ENCODE measurements around the gene UCK1.
"Not testable (repeated sequence)": the region's sequence is repeated elsewhere in the genome, so short reads cannot be mapped to it uniquely, and the experiment has no call there.

The UCK1 gene

DNA sequence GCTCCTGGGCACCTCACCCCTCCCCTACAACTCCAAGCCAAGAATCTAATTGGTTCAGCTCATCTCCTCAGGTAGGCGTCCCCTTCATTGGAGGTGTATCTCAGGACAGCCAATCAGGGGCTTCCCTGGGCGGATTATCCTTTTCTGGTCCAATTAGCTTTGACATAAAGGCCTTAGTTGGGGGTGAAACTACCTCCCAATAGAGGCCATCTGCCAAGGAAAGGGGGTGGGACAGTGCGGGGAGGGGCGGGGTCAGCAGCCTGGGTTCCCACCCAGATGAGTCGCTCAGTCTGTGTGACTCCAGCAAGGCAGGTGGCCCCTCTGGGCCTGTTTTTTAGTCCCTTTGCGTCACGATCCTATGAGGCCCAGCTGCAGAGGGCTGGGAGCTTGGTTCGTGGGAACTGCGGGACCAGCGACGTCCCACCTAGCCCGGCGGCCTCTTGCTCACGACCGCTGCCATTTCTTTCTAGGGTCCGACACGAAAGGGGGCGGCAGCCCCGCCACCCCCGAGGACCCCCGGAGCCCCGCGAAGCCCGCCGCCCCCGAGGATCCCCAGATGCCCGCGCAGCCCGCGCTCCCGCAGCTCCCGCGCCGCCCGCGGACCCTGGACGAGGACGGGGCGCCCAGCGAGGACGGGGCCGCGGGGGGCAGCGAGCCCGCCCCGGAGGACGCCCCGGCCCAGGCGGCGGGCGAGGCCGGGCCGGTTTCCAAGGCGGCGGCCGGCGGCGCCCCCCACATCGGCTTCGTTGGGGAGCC lies 23.2 kb upstream of the UCK1 start:
- DNase-seq = no peak

DNA sequence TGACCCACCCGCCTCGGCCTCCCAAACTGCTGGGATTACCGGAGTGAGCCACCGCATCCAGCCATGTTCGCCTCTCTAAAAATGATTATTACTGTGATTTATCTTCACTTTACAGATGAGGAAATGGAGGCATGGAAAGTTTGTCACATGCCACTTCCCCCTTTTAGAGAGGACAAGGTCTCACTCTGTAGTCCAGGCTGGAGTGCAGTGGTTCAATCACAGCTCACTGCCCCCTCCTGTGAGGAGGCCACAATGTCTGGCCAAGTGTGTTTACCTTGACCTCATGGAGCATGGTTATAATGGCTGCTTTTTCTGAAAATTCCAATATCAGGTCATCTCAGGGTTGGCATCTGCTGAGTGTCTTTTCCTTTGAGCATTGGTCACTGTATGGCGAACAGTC lies 21.0 kb upstream of the UCK1 start:
- no peak for DNase-seq

DNA sequence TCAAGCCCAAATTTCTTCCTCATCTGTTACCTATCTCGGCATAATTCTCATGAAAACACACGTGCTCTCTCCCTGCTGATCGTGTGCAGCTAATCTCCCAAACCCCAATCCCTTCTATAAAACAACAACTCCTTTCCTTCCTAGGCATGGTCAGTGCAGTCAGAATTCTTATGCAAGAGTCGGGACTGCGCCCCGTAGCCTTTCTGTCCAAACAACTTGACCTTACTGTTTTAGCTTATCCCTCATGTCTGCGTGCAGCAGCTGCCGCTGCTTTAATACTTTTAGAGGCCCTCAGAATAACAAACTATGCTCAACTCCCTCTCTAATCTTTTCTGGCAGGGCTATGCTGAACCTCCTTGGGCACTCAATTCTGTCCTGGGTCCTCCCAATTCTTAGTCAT lies 19.4 kb upstream of the UCK1 start:
- DNase-seq = not testable (repeated sequence)

DNA sequence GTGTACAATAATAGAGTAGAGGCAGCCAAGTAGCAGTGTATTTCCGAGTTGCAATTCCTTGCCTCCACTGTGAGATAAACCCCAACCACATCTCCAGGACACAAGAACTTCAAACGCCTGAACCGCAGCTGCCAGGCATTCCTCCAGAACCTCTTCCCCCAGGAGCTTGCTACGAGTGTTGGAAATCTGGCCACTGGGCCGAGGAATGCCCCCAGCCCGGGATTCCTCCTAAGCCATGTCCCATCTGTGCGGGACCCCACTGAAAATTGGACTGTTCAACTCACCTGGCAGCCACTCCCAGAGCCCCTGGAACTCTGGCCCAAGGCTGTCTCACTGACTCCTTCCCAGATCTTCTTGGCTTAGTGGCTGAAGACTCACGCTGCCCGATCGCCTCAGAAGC lies 18.1 kb upstream of the UCK1 start:
- not testable (repeated sequence) for DNase-seq

DNA sequence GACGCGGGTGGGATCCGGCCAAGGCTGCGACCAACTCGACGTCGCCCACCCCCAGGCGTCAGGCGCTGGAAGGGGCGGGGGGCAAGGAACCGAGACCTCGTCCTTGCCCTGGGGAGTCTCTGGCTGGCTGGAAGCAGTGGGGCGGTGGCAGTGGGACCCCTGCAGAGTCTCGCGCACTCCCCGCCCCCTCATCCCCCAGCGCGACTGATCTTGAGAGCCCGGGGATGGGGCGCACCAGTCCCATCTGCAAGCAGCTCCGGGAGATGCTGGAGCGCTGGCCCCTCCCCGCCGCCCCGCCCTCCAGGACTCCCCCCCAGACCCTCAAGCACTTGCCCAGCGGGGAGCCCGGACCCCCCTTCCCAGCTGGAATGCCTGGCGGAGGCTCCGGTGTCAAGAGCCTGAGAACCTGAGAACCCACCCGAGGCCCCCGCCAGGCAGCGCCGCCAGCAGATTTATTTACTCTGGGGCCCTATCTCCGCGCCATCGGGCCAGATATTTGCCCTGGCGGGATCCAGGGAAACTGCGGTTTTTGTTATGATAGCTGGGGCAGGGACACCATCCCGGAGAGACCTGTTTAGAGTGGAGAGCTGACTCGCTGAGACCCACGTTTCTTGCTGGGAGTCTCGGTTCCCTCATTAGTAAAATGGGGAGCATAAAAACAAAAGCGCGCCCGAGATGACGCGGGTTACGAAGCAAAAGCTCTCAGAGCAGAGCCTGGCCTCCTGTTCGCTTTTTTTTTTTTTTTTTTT lies 15.4 kb upstream of the UCK1 start:
- no peak for DNase-seq

DNA sequence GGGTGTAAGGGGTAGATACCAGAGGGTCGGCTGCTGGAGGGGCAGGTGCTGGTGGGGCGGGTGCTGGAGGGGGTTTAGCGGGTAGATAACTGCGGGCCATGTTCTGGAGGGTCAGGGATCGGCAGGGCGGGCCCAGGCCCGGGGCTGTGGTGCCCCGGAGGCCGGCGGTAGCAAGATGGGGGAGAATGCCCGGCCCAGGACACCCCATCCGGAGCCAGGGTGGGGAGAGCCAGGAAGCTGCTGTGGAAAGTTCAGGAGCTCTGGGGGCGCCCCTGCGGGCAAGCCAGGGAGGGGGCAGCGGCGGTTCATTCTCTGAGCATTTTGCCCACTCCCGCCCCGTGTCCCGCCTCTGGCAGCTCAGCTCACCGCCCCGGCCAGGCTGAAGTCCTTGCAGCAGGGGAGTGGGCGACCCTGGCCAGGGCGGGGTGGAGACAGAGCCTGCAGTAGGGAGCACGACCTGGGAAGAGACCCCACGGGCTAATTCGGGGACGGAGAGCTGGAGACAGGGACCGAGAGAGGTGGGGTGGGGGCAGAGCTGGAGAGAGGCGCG lies 14.8 kb upstream of the UCK1 start:
- no peak for DNase-seq

DNA sequence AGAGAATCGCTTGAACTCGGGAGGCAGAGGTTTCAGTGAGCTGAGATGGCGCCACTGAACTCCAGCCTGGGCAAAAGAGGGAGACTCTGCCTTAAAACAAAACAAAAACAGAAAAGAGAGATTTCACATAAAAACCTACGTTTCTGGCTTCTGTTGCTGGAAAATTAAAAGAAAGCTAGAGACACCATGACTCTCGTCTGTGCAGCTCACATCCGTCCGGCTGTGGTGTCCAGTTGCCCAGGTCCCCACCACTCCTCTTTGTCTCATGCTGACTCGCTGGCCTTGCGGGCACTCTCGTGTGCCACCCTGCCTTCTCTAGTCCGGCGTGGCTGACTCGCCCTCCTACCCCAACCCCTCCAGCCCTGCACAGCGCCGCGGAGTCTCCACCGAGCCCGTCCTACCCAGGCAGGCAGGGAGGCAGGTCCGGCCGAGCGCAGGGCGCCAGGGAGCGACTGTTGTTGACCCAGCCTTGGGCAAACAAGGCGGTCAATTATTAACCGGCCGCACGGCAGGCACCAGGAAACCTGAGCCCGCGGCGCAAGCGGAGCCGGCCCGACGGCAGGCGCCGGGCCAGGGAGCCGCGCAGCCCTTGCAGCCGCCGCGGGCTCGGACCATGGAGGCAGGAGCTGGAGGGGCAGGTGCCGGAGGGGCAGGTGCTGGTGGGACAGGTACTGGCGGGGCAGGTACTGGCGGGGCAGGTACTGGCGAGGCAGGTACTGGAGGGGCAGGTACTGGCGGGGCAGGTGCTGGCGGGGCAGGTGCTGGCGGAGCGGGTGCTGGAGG lies 14.1 kb upstream of the UCK1 start, which contains the start of gene PRRT1B:
Gene PRRT1B (plus strand): TSS at position 521 of the 783 bp plus-strand sequence. CDS start 93 bp downstream, at position 614.
- no peak for DNase-seq

DNA sequence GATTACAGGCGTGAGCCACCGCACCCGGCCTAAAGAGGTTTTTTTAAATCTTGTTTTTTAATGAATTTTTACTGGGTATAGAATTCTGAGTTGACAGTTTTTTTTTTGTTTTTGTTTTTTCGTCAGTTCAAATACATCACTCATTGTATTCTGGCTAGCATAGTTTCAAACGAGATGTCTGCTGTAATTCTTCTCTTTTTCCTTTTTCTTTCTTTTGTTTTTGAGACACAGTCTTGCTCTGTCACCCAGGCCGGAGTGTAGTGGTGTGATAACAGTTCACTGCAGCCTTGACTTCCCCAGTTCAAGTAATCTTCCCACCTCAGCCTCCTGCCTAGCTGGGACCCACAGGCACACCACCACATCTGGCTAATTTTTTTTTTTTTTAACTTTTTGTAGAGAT lies 12.1 kb upstream of the UCK1 start:
- DNase-seq = no peak

DNA sequence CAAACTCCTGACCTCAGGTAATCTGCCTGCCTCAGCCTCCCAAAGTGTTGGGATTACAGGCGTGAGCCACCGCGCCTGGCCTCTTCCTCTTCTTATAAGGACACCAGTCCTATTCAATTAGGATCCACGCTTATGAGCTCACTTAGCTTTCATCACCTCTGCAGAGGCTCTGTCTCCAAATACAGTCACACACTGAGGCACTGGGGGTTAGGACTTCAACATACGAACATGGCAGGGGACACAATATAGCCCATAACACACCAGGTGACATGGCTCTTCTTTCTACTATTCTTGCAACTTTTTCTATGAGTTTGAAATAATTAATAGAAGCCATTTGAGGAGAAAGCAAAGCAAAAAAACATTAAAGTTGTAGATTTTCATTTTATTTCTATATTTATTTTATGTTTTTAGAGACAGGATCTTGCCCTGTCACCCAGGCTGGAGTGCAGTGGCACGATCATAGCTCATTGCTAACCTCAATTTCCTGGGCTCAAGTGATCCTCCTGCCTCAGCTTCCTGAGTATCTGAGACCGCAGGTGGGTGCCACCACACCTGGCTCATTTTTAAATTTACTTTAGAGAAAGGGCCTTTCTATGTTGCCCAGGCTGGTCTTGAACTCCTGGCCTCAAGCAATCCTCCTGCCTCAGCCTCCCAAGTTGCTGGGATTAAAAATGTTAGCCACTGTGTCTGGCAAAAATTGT lies 8.3 kb upstream of the UCK1 start:
- no peak for DNase-seq

DNA sequence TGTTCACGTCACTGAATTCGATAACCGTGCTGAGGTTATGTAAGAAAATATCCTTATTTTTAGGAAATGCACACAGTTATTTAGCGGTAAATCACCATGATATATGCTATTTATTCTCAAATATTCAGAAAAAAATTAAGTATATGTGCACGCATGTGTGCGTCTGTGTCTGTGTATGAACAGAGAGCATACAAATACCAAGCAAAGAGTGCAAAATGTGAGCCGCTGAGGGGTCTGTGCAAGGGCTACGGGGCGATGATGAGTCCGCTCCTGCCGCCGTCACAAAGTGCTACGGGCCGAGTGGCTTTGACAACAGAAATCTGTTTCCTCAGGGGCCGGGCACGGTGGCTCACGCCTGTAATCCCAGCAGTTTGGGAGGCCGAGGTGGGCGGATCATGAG lies 6.9 kb upstream of the UCK1 start:
- no peak for DNase-seq

DNA sequence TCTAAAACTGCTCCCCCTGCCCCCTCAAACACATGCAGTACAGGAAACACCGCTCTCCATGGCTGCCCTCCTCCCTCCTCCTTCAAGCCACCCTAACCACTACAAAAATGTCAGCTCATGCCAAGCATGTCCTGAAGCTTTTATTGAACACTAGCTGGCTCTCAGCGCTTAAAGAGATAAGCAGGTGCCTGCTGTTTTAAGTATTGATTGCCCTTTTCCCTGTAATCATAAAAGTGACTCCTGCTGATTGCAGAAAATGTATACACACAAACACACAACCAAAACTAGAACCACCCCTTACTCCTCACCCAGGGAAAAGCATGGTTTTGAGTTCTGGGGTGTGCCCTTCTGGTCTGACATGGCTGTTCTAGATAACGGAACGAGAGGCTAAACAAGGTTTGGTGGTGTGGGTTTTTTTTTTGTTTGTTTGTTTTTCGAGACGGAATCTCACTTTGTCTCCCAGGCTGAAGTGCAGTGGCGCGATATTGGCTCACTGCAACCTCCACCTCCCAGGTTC lies 3.7 kb upstream of the UCK1 start:
- DNase-seq = no peak

DNA sequence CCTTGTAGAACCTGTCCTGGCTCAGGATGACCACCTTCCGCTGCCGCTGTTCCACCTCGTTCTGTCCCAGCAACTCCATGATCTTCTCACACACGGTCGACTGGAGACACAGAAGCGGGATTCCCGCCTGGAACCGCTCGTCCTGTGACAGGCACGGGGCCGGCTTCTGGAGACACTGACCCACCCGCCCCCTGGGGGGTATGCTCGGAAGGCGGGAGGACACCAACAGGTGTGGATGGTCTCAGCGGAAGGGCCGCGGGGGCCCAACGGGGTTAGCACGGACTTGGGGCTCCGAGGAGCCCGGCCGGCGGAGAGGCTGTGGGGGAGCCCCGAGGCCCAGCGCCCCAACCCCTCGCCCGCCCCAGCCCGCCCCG lies 530 bp downstream of the UCK1 start:
- no peak for DNase-seq

DNA sequence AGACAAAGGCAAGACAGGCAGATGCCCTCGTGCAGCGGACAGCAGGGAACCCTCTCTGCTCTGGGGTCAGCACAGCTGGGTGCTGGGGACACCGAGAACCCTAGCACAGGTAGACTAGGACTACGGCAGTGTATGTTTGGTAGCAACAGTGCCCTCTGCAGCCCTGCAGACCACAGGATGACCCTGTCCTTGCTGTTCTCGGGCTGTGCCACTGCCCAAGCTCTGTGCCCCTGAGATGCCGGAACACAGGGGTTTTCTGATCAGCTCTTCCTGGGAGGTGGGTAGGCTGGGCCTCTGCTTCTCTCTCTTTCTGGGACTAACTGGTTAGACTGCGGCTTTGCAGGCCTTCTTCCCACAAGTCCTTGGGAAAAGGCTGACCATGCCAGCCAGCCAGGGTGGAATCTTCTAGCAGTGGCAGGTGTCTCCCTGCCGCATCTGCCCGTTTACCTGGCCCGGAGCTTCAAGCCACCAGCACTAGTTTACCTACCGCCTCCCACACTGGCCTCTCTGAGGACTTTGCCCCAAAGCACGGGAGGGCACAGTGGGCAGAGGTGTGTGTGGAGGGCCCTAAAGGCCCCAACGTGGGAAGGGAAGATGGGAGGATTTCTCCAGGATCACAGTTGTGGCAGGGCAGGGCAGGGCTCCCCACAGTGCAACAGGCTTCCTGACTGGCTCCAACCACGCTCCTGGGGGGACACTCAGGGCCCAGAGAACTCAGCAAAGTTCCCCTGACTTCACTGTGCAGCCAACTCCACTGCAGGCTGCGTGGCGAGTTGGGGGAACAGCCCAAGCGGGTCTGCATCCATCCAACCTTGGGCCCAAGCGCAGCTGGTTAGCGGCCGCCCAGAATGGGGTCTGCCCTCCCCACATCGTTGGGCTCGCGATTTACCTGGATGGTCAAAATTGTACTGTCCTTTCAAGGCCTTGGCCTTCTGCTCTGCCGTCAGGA lies 1.2 kb downstream of the UCK1 start:
- no peak for DNase-seq

DNA sequence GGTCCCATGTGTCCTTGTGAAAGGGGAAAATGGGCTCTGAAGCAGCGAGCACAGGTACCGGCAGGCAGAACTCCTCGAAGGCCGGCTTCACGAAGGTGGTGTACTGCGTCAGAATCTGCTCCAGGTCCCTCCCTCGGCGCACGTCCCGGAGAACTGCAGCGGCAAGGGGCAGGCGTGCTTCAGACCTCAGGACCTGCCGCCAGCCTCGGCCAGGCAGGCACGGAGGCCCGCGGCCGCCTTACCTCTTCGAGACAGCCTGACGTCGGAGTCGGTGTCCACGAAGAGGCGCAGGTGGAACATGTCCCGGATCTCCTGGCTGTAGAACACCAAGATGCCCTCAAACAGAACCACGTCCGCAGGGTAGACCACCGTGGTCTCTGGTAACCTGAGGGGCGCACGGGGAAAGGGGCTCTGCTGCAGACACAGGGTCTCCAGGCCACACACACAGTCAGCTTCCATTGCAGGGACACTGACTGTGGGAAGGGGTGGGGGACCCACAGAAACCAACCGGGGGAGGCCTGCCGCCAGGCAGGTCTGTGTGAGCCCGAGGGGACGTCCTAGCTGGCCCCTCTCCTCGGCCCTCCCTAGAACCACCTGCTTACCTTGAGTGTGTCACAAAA lies 2.1 kb downstream of the UCK1 start:
- DNase-seq = no peak

DNA sequence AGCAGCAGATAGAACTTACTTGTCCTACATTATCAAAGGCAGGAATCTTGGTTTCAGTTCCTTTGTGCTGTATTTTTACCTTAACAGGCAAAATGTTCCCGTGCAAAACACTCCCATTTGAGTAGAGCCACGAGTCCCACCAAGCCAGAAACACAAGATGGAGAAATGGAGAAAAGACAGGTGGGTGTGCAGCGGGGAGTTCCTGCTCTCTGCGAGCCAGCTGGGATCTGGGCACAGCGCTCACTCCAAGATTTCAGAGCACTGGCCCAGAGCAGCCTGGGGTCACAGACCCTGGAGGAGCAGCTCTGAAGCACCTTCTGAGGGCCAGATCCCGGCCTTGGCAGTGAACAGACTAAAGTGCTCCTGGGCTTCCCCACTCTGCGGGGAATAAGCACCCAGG lies 2.9 kb downstream of the UCK1 start:
- DNase-seq = no peak

DNA sequence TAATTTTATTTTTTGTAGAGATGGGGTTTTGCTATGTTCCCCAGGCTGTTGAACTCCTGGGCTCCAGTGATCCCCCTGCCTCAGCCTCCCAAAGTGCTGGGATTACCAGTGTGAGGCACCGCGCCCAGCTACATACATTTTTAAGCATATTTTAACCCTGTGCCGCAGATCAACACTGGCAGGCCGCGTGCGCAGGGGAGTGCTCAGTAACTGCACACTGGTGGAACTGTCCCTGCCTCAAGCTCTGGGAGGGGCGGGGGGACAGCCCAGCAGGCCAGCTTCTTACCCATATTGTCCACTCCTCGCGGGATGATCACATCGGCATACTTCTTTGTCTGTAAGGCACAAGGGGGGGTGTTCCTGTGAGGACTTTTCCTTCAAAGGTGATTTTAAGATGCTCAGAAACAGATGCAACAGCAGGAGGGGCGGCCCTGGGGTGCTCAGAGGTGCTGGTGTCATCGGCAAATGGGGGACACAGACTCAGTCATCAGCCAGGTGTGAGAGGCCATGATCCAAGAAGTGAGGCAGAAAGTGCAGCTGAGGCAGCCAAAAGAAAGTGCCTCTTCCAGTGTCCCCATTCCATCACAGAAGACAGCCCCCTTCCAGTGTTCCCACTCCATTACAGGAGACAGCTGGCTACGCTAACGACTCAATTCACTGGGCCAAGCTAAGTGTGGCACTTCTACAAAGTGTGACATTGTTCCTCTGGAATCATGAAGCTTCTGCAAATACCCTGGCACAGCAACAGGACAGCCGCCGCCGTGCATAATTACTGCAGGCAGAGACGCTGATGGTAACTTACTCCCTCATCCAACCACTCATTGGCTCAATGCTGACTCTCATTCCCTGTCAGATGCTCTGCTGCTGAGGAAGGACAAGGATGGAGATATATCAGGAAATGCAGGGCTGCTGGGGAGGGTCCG lies 5.2 kb downstream of the UCK1 start:
- no peak for DNase-seq

DNA sequence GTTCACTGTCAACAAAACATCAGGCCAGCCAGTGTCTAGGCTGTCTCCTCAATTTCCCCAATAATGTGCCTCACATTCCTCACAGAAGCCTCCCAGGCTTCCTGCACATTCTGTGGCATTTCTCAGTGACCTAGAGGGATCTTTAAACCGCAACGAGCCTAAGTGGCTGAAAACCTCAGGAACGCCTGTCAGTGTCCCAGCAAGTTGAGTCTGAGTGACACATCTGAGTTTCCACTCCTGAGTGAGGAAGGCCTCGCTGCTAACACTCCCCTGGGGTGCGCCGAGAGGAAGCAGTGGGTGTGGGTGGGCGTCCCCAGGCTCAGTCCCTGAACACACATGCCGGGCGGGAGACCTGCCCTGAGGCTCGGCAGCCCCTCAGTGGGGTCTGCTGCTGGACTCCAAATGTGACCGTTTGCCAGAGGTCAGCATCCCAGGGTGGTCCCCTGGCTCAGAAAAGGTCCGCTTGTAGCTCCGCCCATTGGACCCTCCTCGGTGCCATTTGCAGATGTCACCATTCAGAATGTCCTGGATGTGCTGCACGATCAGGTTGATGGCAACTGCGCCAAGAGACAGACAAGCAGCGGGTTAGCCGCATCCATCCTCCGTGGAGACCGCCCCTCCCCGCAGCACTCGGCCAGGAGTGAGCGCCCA lies 6.3 kb downstream of the UCK1 start:
- DNase-seq = no peak

DNA sequence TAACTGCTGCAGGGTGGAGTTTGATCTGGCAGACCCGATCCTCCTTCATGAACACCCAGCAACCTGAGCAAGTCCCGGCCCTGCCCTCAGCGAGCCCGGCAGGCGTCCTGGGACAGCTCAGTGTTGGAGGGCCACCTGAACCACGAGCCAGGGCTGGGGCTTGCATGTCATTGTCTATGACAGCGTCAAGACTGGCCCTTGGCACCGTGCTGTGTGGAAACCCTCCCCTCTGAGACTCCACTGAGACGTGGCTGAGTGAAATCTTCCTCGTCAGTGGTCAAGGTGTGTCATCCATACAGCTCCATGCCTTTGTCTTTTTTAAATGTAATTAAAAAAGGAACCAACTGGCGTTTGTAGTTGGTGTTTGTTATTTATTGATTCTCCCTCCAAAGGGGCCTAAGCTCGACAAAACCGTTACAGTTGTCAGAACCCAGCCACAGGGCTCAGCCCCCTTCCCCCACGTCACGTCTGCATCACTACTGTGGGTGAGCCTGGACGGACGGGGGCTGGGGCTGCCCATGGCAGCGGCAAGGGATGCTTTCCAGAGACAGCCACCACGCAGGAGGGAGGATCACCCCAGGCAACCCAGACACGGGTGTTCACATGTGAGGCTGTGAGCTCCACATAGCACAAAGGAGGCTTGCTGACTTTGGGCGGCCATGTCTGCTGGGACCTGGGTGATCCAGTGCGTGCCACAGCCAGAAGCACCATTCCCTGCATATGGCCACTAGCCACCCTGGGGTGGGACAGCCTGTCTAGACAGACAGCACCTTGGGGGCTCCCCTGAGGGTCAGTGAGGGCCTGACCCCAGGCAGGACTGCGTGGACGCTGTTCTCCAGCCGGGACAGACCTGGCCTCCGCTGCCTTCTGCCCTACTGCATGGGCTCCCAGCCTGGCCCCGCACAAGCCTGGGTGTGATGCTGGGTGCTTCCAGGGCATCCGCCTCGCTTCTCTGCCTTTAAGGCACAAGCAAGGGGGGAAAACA lies 7.3 kb downstream of the UCK1 start:
- DNase-seq = no peak

Measured in stimulated activated CD4-positive, alpha-beta T cell treated with anti-CD3 and anti-CD28 coated beads, Interleukin-2, amount 100 ng/mL, for 48 hours (primary cell).